ENCODE measurements around the gene POLD1.

Gene POLD1

DNA sequence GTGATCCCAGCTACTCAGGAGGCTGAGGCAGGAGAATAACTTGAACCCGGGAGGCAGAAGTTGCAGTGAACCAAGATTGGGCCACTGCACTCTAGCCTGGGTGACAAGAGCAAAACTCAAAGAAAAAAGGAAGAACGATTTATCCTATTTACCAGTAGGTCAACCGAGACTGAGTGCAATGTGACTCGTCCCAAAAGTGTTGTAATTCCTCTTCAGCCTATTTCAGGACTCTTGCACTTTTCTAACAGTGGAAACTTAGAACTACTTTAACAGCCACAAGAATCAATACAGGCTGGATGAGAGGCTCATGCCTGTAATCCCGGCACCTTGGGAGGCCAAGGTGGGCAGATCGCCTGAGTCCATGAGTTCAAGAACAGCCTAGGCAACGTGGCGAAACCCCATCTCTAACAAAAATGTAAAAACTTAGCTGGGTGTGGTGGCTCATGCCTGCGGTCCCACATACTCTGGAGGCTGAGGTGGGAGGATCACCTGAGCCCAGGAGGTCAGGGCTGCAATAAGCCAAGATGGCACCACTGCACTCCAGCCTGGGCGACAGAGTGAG is 12.2 kb upstream of the POLD1 start:
- FAIRE-seq = no peak
- TF ChIP-seq POLR2A (IDR thresholded peaks at IDR 0.05; ENCODE audit: low read depth, low read length) = no peak
- no peak for TF ChIP-seq POLR2AphosphoS5 (IDR thresholded peaks at IDR 0.05; ENCODE audit: low read depth, low read length)
- no peak for TF ChIP-seq TAF1 (IDR thresholded peaks at IDR 0.05; ENCODE audit: borderline replicate concordance, low read depth, low read length)
- no peak for DNase-seq (ENCODE audit: insufficient read length)

DNA sequence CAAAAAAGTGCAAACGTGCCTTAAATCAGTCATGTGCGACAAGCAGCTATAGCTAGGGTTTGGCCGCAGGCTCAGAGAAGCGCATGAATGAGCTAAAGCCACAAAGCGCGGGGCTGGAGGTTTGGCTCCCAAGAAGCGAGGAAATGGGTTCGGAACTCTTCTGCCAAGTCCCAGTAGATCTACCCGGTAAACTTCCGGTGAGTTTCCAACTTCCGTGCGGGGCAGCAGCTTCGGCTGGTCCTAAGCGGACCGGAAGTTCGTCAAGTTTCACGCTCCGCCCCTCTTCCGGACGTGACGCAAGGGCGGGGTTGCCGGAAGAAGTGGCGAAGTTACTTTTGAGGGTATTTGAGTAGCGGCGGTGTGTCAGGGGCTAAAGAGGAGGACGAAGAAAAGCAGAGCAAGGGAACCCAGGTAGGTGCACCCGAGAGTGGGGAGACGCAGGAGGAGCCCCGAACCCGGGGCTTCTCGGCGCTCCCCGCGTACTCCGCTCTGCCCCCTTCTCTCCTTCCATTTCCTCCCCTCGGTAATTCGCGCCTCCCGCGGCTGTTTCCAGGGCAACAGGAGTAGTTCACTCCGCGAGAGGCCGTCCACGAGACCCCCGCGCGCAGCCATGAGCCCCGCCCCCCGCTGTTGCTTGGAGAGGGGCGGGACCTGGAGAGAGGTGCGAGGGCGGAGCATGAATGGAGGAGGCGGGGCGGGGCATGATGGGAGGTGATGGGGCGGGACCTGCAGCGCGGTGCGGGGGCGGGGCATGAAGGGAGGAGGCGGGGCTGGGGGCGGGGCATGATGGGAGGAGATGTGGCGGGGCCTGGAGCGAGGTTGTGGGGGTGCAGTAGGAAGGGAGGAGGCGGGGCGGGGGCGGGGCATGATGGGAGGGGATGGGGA is 7.7 kb upstream of the POLD1 start, which contains the start of gene NR1H2:
Gene NR1H2 (plus strand): TSS at position 292 of the 885 bp plus-strand sequence. CDS start 1,149 bp downstream, outside the sequence.
- peak; percentile 98 for FAIRE-seq

DNA sequence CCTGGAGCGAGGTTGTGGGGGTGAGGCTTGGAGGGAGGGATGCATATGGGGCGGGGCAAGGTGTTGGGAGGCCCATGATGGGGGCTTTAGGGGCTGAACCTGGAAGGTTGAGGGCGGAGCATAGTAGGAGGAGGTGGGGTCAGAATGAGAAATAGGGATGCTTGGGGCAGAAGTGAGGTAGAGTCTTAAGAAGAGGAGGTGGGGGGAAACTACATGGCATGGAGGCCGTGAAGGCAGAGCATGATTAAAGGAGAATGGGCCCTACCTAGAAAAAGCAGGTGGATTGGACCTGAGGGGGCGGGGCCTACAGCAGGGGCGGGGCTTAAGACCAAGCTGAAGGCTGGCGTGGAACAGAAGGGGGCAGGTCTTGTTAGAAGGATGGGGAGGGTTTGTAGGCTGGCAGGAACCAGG is 7.1 kb upstream of the POLD1 start:
- DNase-seq (ENCODE audit: insufficient read length) = no peak
- FAIRE-seq = no peak
- TF ChIP-seq POLR2A (IDR thresholded peaks at IDR 0.05; ENCODE audit: low read depth, low read length) (no peak), POLR2AphosphoS5 (IDR thresholded peaks at IDR 0.05; ENCODE audit: low read depth, low read length) (no peak), TAF1 (IDR thresholded peaks at IDR 0.05; ENCODE audit: borderline replicate concordance, low read depth, low read length) (no peak)

More for the DNA sequence above, 7.7 kb upstream of the POLD1 start, which contains the start of gene NR1H2:
- peak; percentile 86 for DNase-seq (ENCODE audit: insufficient read length)
- TF ChIP-seq POLR2A (IDR thresholded peaks at IDR 0.05; ENCODE audit: low read depth, low read length) (peak; percentile 75), POLR2AphosphoS5 (IDR thresholded peaks at IDR 0.05; ENCODE audit: low read depth, low read length) (peak; percentile 63; the same call in 1 of the 2 replicates), TAF1 (IDR thresholded peaks at IDR 0.05; ENCODE audit: borderline replicate concordance, low read depth, low read length) (0 out of 2 replicates have a peak, but pooled peaks have one; percentile 45)

DNA sequence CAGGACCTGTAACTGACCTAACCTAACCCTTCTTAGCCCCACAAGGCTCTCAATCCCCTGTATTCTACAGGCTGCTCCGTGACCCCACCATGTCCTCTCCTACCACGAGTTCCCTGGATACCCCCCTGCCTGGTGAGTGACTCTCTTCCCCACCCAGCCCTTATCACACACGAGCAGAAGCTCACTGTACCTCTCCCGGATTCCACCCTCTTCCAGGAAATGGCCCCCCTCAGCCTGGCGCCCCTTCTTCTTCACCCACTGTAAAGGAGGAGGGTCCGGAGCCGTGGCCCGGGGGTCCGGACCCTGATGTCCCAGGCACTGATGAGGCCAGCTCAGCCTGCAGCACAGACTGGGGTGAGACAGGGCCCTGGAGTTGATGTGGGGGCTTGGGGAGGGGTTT is 6.6 kb upstream of the POLD1 start:
- no peak for FAIRE-seq
- no peak for DNase-seq (ENCODE audit: insufficient read length)
- TF ChIP-seq POLR2A (IDR thresholded peaks at IDR 0.05; ENCODE audit: low read depth, low read length) (no peak), TAF1 (IDR thresholded peaks at IDR 0.05; ENCODE audit: borderline replicate concordance, low read depth, low read length) (no peak), POLR2AphosphoS5 (IDR thresholded peaks at IDR 0.05; ENCODE audit: low read depth, low read length) (no peak)

DNA sequence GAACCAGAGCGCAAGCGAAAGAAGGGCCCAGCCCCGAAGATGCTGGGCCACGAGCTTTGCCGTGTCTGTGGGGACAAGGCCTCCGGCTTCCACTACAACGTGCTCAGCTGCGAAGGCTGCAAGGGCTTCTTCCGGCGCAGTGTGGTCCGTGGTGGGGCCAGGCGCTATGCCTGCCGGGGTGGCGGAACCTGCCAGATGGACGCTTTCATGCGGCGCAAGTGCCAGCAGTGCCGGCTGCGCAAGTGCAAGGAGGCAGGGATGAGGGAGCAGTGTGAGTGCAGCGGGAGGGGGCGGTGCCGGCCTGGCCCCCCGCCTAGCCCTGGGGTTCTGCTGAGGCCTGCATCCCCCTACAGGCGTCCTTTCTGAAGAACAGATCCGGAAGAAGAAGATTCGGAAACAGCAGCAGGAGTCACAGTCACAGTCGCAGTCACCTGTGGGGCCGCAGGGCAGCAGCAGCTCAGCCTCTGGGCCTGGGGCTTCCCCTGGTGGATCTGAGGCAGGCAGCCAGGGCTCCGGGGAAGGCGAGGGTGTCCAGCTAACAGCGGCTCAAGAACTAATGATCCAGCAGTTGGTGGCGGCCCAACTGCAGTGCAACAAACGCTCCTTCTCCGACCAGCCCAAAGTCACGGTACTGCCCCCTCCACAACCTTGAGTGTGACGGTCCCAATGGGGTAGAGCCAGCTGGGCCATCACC is 5.8 kb upstream of the POLD1 start:
- FAIRE-seq = no peak
- no peak for DNase-seq (ENCODE audit: insufficient read length)
- no peak for TF ChIP-seq TAF1 (IDR thresholded peaks at IDR 0.05; ENCODE audit: borderline replicate concordance, low read depth, low read length)
- no peak for TF ChIP-seq POLR2A (IDR thresholded peaks at IDR 0.05; ENCODE audit: low read depth, low read length)
- no peak for TF ChIP-seq POLR2AphosphoS5 (IDR thresholded peaks at IDR 0.05; ENCODE audit: low read depth, low read length)

DNA sequence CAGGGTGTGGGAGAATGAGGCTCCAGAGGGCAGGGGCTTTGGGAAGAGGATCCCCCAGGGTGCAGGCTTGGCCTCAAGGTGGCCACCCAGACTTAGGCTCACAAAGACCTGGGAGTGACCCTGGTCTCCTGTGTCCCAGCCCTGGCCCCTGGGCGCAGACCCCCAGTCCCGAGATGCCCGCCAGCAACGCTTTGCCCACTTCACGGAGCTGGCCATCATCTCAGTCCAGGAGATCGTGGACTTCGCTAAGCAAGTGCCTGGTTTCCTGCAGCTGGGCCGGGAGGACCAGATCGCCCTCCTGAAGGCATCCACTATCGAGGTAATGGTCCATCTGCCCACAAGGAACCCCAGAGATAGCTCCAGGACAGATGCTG is 5.3 kb upstream of the POLD1 start:
- TF ChIP-seq TAF1 (IDR thresholded peaks at IDR 0.05; ENCODE audit: borderline replicate concordance, low read depth, low read length) (no peak), POLR2AphosphoS5 (IDR thresholded peaks at IDR 0.05; ENCODE audit: low read depth, low read length) (no peak), POLR2A (IDR thresholded peaks at IDR 0.05; ENCODE audit: low read depth, low read length) (no peak)
- DNase-seq (ENCODE audit: insufficient read length) (no peak), FAIRE-seq (no peak)

DNA sequence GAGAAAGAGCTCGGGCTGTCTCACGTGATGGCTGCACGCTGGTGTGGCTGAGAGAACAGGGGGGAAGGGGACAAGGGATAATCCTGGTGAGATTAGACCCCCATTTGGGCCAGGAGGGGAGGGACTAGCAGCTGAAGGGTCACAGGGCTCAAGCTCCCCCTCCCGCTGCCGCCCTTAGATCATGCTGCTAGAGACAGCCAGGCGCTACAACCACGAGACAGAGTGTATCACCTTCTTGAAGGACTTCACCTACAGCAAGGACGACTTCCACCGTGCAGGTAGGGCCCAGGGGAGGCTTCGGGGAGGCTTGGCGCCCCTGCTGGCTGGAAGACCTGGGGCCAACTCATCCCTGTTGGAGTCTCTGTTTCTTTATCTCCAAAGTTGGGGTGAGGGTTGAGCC is 4.5 kb upstream of the POLD1 start:
- FAIRE-seq (no peak), DNase-seq (ENCODE audit: insufficient read length) (no peak)
- no peak for TF ChIP-seq TAF1 (IDR thresholded peaks at IDR 0.05; ENCODE audit: borderline replicate concordance, low read depth, low read length)
- TF ChIP-seq POLR2AphosphoS5 (IDR thresholded peaks at IDR 0.05; ENCODE audit: low read depth, low read length) = no peak
- no peak for TF ChIP-seq POLR2A (IDR thresholded peaks at IDR 0.05; ENCODE audit: low read depth, low read length)

DNA sequence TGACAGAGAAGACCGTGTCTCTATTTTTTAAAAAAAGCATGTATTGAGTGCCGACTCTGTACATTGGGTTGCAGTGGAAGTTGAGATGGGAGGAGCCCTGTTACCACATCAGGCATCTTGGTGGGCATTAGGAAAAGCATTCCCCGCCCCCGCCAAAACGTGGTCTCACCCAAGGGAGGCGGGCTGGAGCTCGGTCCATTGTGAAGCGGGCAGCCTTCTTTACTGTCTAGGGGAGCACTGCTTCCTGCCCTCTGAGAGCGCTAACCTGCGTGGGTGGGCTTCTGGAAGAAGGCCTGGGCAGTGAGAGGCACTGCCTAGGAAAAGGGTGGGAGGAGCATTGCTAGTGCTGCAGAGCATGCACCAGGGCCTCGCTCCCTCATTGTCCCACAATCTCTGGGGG is 4.0 kb upstream of the POLD1 start:
- DNase-seq (ENCODE audit: insufficient read length) (no peak), FAIRE-seq (no peak)
- no peak for TF ChIP-seq POLR2A (IDR thresholded peaks at IDR 0.05; ENCODE audit: low read depth, low read length)
- no peak for TF ChIP-seq TAF1 (IDR thresholded peaks at IDR 0.05; ENCODE audit: borderline replicate concordance, low read depth, low read length)
- TF ChIP-seq POLR2AphosphoS5 (IDR thresholded peaks at IDR 0.05; ENCODE audit: low read depth, low read length) = no peak

DNA sequence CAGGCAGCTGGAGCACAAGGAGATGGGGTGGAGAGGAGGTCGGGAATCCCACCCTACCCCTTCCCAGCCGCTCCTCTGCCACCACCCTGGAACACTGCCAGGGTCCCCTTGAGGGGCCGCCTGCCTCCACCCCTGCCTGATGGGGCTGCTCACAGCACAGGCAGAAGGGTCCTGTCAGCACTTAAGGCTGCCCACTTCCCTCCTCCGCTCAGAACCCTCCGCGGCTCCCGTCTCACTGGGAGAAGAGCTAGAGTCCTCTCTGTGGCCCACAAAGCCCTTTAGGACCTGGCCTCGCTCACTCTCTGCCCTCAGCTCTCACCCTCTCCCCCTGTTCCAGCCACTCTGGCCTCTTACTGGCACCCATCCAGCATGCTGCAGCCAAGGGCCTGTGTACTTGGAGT is 3.4 kb upstream of the POLD1 start:
- TF ChIP-seq POLR2A (IDR thresholded peaks at IDR 0.05; ENCODE audit: low read depth, low read length) (no peak), TAF1 (IDR thresholded peaks at IDR 0.05; ENCODE audit: borderline replicate concordance, low read depth, low read length) (no peak), POLR2AphosphoS5 (IDR thresholded peaks at IDR 0.05; ENCODE audit: low read depth, low read length) (no peak)
- no peak for FAIRE-seq
- no peak for DNase-seq (ENCODE audit: insufficient read length)

DNA sequence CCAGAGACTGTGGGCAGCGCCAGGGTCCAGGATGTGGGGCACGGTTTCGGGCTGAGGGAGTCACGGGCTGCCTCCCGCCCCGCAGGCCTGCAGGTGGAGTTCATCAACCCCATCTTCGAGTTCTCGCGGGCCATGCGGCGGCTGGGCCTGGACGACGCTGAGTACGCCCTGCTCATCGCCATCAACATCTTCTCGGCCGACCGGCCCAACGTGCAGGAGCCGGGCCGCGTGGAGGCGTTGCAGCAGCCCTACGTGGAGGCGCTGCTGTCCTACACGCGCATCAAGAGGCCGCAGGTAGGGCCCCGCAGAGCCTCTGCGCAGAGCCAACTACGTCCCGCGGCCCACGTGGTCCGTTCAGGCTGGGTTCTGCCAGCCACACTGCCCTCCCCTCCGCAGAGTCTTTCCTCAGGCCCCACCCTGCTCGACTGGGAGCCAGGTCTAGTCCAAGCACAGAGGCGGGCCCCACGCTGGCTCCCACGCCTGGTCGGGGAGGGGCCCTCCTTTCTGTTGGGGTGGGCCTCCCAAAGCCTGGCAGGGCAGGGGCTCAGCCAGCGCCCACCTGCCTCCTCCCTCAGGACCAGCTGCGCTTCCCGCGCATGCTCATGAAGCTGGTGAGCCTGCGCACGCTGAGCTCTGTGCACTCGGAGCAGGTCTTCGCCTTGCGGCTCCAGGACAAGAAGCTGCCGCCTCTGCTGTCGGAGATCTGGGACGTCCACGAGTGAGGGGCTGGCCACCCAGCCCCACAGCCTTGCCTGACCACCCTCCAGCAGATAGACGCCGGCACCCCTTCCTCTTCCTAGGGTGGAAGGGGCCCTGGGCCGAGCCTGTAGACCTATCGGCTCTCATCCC is 2.0 kb upstream of the POLD1 start:
- FAIRE-seq (no peak), DNase-seq (ENCODE audit: insufficient read length) (no peak)
- TF ChIP-seq TAF1 (IDR thresholded peaks at IDR 0.05; ENCODE audit: borderline replicate concordance, low read depth, low read length) (no peak), POLR2AphosphoS5 (IDR thresholded peaks at IDR 0.05; ENCODE audit: low read depth, low read length) (no peak), POLR2A (IDR thresholded peaks at IDR 0.05; ENCODE audit: low read depth, low read length) (no peak)

Data from GM12892 (cell line).